NCI-H146 treated with DMSO at 0.1 percent for 48 hours (cell line): ENCODE data around the gene ANKRD44.
"Not testable (repeated sequence)": the region's sequence is repeated elsewhere in the genome, so short reads cannot be mapped to it uniquely, and the experiment has no call there.

Experiments
- DNase-seq: peaks from one replicate; lab custom pipeline; 2025; ENCODE audit not compliant: unreplicated experiment; lab: John Stamatoyannopoulos, UW

The ANKRD44 gene

DNA sequence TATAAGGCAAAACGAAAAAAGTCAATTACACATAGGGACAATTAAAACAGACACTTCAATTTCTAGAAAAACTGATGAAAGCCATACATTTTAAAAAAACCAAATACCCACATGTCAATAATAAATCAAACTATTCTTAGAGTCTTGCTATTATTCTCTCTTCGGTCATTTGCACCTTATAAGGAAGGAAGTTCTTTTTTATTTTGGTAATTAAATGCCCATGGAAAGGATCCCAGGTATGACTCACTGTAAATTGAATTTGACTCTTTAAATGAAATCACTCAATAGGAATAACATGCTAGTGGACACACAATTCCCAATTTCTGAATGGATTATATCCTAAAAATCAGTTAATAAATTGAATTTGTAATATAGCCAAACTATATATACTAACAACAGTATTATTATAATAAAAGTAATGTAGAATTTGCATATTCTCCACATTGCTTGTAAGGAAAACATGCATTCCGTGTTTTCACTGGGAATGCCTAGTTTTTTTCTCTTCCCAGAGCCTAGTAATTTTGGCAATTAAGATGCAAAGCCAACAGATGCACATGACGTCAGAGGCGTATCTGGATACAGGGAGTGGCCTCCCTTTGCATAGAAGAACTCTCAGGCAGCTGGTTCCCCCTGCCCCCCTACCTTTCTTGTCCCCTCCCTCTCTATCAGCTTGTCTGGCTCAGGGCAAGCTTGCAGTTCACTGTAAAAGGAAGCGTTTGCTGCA is 230.6 kb downstream of the ANKRD44 start:
- peak; percentile 16 for DNase-seq

DNA sequence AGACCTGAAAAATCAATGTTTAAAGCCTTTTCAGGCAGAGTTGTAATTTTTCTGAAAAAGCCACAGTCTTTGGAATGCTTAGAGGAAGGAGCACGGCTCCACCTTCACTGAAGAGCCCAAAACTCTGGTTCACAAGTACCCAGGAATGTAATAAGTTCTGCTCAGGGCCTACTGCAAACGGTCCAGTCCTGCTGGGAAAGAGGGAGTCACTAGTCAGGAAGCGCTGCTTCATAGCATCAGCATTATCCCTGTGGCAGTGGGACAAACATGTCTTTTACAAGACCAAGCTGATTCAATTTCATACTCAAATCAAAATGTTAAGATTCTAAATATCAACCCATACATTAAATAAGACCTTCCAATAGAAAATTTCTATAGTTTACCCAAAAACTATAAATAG is 231.2 kb downstream of the ANKRD44 start:
- no peak for DNase-seq

DNA sequence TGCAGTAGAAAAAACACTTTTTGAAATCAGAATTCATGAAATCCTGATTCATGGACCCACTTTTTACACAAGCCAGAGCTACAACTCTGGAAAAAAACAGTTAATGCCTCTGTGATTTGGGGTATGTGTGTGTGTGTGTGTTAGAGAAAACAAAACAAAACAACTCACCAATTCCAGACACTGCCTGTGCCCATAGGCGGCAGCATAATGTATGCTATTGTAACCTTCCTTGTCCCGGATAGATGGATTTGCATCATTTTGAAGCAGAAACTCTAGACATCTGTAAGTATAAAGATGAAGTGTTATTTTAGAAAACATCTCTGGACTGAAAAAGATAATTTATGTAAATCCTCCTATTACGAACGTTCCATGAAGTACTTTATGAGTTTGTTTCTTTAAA is 232.0 kb downstream of the ANKRD44 start:
- DNase-seq, result no peak

DNA sequence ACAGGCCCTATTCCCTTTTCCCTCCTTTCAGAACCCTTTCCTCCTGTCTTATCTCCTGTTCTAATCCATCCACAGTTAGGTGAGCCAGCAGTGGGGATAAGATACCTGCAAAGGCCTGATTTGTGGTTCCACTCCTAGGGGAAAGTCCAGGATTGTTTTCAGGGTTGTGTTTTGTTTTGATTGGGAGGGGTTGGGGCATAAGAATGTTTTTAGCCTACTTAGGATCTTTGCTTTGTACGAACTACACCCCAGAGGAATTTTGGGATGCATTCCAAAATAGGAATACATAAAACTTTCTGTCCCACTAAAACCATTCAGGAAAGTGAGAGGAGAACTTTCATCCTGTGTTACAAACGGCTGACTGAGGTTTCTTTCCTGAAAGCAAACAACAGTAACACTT is 233.2 kb downstream of the ANKRD44 start:
- no peak for DNase-seq

DNA sequence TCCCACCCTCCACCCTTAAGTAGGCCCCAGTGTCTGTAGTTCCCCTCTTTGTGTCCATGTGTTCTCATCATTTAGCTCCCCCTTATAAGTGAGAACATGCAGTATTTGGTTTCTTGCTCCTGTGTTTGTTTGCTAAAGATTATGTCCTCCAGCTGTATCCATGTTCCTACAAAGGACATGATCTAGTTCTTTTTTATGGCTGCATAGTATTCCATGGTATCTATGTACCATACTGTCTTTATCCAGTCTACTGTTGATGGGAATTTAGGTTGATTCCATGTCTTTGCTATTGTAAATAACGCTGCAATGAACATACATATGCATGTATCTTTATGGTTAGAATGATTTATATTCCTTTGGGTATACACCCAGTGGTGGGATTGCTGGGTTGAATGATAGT is 233.9 kb downstream of the ANKRD44 start:
- DNase-seq, result no peak

DNA sequence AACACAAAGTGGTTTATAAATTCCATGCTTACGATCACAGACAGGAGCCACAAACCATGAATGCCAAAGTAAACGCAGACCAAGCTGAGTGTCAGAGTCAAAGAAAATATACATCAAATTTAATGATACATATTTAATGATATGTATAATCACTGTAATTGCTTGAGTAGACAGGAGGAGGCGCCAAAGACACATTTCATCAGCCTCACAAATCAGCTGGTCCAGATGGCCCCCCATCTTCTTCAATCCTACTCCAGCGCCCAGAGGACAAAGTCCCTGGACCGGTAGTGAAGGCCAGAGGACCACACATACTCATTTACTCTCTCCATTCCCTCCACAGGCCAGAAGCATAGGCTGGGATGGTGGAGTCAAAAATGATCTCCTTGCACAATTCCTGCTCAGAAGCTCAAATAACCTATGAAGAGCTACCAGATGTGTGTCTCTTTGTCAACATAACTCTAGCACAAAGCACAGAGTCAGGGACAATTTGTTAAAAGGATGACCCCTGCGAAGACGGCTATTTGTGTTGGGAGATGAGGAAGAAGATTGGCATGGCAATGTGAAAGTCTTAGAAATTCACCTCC is 234.7 kb downstream of the ANKRD44 start:
- no peak for DNase-seq

DNA sequence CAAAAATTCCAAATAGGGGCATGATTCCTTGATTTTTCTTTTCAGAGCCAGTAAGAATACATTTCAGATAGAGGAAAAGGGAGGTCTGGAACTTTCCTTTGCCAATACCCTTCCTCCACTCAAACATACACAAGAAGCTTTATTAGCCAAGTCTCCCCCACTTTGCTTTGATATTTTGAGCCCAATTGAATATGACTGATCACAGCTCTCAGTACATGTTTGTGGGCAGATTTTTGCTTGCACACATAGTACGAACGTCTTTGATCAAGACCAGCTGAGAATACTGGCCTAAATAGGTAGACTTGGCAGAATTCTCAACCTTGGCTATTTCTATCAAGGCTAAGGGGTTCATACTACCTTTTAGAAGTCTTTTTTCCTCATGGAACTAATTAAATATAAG is 235.3 kb downstream of the ANKRD44 start:
- DNase-seq, result no peak

DNA sequence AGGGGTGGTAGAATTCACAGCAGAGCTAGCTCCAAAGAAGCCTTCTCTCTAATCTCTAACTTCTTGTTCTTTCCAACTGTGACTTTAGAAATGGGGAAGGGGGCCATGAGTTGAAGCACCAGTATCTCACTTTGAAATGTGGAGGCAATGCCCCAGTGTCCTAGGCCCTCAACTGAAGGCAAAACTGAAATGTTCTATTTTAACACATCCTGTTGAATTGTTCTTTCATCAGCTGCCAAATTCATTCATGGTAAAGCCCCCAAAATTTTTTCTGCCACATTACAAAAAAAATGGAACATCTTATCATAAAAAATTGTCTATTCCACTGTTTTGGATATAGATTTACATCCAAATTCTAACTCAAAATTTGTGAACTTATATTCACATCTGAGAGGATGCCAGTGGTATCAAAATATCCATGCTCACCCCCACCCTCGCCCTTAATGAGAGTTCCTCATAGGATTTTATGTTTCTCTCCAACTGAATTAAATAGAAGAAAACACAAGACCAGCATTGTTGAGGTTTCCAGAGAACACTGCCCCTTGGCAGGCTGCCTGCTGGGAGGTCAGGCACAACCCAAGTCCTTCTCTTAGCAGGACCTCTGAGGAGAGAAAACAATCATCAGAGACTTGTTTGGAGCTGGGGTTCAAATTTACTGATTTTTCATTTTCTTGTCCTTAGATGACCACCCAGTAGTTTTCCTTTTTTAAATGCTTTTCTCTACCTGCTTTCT is 236.7 kb downstream of the ANKRD44 start:
- no peak for DNase-seq

DNA sequence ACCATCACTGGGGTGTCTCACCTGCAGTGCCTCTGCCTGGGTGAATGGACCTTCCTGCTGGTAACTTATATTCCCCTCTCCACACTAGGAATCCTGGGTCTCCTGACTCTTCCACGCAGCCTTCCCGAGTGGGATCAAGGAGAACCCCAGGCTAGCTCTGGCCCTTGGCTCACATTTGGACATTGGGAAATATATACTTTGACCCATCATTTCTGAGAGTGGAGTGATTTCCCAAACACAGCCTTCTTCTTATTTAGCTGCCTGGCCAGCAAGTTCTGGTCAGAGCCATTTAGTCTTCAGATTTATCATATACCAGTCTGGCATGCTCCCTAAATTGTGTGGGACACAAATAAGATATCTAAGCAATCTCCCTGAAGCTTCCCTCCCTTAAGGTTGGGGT is 237.3 kb downstream of the ANKRD44 start:
- DNase-seq, result no peak

DNA sequence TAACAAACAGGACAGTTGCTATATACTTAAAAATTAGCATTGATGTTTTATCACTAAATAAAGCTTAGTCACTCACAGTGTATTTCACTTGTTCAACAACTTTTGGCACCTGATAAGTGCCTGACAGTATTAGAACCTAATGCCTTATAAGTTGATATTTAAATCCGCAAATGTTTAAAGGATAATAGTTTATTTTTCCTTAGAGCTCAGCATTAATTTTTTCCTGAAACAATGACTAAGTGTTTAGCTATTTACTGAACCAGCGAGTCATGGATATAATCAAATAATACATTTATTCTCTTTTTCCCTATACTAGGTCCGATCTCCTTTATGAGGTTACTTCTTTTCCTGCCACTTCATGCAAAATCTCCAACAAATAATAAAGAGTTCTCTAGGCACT is 238.0 kb downstream of the ANKRD44 start:
- DNase-seq, result no peak

DNA sequence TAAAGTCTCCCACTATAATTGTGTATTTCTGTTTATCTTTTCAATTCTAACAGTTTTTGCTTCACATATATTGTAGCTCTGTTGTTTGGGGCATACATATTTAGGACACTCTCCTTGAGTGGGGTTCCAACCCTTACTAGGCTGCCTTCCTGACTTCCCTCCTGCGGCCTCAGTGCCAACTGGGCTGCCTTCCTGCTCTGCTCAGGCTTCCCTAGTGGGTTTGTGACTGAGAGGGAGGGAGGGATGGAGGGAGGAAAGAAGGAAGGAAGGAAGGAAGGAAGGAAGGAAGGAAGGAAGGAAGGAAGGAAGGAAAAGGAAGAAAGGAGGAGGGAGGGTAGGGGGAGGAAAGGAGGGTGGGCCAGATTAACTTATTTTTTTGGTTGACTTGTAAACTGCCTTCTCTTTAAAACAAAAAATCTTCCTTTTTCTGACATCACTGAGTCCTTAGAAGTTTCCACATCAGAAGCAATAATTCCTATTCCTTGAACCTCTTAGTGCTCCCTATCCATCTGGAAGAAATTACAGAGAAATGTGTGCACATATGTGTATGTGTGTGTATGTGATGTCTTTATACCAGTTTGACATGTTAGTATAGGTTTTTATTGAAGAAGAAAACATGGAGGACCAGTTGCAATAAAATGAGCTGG is 238.7 kb downstream of the ANKRD44 start:
- DNase-seq, result no peak

DNA sequence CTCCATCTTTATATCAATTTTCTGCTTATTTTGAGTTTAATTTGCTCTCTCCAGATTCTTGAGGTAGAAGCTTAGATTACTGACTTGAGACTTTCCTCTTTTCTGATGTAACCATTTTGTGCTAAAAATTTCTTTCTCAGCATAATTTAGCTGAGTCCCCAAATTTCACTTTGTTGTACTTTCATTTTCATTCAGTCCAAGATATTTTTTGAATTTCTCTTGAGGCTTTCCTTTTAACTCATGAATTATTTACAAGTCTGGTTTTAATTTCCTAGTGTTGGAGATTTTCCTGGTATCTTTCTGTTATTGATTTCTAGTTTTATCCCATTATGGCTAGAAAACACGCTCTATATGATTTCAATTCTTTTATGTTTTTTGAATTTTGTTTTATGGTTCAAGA is 239.4 kb downstream of the ANKRD44 start:
- DNase-seq, result no peak

DNA sequence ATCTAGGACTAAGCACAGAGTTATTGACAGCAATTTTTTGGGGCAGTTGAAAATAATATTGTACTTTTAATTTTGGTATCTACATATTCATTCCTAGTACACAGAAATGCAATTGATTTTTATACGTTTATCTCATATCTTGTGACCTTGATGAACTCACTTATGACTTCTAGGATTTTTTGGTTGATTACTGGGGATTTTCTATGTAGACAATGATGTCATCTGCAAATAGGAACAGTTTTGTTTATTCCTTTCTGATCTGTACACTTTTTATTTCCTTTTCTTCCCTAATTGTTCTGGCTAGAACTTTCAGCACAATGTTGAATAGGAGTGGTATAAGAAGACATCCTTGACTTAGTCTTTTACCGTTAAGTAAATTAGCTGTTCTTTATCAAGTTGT is 240.6 kb downstream of the ANKRD44 start:
- no peak for DNase-seq

DNA sequence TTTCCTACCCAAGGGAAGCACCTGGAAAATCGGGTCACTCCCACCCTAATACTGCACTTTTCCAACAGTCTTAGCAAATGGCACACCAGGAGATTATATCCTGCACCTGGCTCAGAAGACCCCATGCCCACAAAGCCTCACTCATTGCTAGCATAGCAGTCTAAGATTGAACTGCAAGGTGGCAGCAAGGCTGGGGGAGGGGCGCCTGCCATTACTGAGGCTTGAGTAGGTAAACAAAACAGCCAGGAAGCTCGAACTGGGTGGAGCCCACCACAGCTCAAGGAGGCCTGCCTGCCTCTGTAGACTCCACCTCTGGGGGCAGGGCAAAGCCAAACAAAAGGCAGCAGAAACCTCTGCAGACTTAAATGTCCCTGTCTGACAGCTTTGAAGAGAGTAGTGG is 248.0 kb downstream of the ANKRD44 start:
- not testable (repeated sequence) for DNase-seq

DNA sequence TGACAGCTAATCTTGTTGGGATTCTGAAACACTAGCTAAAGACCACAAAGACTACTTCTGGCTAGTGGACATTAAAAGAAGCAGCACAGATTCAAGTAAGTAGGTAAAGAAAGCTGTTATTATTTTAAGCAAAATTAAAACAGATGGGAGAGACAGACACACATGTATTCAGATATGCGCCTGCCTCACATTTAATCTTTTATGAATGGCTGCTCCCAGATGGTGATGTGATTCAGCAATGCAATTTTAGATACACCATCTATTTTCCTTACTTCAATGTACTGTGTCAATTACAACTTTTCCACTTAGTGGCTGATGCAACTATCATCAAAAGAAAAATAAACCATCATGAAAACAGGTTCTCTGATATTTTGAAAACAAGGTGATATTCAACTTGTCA is 251.1 kb downstream of the ANKRD44 start:
- no peak for DNase-seq

DNA sequence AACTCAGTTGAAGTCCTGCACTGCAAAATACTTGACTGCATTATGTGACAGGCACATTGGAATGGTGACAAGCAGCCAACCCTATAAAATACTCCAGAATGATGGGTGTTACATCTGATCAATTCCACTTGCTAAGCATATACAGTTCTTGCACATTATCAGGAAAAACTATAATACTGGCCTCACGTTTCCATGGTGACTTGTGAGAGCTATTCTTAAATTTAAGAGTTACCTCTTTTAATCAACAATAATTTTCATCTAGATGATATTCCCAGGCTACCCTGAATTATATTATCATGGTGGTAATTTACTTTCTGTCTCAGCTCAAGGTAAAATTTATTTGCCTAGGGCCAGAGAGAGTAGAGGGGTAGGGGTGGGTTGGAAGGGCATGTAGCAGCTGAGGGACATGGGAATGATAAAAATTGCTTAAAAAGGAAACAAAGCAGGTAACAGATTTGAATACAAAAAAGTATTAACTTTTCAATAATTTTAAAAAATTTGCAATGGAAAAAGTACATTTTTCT is 251.7 kb downstream of the ANKRD44 start:
- DNase-seq, result no peak

DNA sequence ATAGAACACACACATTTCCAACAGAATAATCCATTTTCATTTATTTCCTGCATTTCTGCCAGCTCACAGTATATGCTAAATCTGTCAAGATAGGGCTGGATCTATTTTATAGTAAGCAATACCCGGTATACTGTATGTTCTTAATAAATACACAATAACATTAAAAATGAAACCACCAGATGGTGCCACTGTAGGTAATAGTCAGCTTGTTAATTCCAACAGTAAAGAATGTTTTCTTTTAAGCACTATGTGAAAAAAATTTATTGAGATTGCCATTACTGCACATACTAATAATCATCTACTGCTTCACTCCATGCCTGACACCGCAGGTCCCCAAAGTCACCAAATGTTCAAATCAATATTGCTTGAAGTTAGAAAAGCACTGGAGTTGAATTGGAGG is 252.6 kb downstream of the ANKRD44 start:
- DNase-seq, result no peak

DNA sequence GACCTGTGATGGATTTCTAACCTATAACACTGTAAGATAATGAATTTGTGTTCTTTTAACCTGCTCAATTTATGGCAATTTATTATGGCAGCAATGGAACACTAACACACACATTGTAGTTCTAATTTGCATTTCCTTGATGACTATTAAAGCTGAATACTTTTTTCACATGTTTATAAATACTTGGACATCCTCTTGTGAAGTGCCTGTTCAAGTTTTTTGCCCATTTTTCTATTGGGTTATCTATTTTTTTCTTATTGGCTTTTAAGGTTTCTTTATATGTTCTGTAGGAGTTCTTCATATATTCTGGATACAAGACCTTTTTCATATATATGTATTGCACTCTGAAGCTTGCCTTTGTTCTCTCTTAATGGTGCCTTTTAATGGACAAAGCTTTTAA is 255.5 kb downstream of the ANKRD44 start:
- DNase-seq, result no peak

DNA sequence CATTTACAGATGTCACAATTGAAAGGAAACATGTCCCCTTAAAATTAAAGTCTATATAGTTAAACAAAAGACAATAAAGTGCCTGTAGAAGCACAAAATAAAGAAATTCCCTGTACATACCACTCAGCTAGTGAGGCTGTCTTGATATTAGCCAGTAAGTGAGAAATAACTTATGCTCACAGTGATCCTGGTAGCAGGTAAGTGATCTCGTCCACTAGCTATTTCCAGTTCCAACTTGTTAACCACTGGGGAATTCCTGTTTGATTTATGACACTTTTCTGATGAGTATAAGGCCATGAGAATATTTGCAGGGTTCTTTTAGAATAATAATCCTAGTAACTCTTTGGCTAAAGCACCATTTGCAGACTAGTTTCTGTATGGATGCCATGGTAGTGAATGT is 256.1 kb downstream of the ANKRD44 start:
- DNase-seq, result no peak

DNA sequence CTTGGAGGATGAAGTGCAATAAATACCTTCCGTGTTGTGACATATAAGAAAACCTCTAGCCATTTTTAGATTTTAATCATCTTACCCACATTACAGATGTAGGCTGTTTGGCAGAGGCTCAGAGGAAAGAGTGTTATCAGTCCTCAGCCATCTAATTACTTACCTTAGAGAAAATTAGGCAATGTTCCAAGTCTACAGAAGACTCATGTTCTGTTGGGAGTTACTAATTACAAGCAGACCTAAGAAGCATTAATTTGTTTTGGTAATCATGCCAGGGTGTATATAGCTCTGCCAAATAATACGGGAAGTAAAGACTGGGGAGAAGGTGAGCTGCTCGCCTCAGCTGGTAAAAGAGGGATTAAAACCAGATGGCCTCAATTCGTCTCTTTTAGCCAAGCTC is 258.2 kb downstream of the ANKRD44 start:
- DNase-seq, result no peak

DNA sequence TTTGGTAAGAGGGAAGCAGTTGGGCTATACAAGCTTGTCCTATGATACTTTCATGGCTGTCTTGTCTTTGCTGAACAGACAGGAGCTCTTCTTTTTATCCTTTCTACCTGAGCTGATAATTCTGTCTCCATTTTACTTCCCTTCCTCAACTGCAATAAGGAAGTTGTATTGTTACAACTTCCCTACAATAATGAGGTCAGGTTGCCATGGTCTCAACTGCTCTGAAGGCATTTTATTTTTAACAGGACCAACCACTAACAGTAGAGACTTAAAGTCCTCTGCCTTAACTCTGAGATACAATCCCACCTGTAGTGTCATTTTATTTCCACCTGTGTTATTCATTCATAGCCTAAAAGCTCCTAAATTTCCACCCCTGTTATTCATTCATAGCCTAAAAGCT is 265.5 kb downstream of the ANKRD44 start:
- DNase-seq, result no peak

DNA sequence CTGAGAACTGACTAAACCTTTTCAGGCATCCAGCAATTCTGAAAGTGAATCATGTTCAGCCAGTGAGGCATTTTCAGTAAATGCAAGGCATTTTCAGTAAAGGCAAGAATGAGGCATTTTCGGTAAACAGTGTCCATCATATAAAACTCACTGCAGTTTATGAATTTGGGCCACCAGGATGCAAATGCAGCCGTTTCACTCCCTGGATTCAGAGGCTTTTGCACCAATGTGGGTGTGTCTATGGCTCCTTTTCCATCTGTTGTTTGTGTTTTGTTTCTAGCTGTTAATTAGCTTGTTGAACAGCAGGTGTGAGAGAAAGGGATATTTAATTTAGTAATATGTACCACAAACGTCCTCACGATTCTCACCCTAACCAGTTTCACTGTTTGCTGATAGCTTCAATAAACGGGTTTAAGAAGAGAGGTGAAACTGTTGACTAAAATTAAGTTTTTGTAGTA is 267.8 kb downstream of the ANKRD44 start:
- DNase-seq, result peak; percentile 6
